Limb (tissue), 2 donors: ENCODE measurements around the gene TMEM63A.
"Not testable (repeated sequence)": the region's sequence is repeated elsewhere in the genome, so short reads cannot be mapped to it uniquely, and the experiment has no call there.

Experiments used
- DNase-seq, 2 donors: peaks; one replicate each; pipeline ENCODE4 v3.0.0-alpha.2; 2016; ENCODE audit errors: extremely low spot score in 2 of 2

The TMEM63A gene

DNA sequence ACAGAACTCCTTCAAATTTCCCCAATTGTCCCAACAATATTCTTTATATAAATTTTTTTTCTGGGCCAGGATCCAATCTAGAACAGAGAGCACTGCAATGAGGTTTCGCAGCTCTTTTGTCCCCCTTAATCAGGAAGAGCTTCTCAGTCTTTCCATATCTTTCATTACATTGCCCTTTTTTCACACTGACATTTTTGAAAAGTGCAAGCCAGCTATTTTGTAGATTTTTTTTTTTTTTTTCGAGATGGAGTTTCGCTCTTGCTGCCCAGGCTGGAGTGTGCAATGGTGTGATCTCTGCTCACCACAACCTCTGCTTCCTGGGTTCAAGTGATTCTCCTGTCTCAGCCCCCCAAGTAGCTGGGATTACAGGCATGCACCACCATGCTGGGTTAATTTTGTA lies 75.4 kb downstream of the TMEM63A start:
- not testable (repeated sequence) for DNase-seq

DNA sequence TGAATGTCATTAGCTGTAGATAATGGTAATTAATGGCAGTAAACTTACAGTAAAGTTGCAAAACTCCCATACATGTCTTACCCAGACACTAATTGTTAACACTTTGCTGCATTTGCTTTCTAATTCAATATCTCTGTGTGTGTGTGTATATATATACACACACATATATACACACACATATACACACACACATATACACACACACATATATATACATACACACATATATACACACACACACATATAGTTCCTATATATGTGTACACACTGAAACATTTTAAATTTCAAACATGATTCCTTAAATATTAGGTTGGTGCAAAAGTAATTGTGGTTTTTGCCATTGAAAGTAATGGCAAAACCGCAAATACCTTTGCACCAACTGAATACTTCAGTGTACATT lies 75.9 kb downstream of the TMEM63A start:
- DNase-seq: no peak

DNA sequence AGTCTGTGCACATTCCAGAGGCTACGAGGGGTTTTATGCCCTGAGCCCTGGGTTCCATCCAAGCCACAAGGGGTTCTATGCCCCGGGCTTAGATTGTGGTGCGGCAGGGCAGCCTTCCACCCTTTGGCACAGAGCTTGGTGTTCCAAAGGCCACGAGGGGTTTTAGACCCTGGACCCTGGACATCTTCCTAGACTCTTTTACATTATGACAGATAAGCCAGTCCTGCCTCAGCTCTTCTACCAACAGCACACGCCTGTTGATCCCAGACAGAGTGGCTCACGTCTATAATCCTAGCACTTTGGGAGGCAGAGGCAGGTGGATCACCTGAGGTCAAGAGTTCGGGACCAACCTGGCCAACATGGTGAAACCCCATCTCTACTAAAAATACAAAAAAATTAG lies 81.0 kb downstream of the TMEM63A start:
- not testable (repeated sequence) for DNase-seq

DNA sequence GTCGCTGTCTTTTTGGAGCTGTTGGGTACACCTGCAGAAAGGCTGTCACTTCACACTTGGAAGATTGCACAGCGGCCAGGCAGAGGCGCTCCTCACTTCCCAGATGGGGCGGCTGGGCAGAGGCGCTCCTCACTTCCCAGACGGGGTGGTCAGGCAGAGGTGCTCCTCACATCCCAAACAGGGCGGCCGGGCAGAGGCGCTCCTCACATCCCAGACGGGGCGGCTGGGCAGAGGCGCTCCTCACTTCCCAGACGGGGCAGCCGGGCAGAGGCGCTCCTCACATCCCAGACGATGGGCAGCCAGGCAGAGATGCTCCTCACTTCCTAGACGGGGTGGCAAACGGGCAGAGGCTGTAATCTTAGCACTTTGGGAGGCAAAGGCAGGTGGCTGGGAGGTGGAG lies 86.1 kb downstream of the TMEM63A start:
- not testable (repeated sequence) for DNase-seq
